SK-N-SH (cell line): ENCODE measurements around the gene DRD2. TPM values are rescaled to one million over a fixed set of nuclear protein-coding genes. Genes with fewer than 3 reads are reported as not detected.

Source experiments
- CHD2 ChIP-seq: fragments of 150-350 bp; IDR thresholded peaks from 2 replicates; pipeline ENCODE4 v1.6.1; 2018; ENCODE audit warnings: low read length; ENCODE audit not compliant: partially characterized antibody
- EP300 ChIP-seq, 2 experiments: IDR thresholded peaks; 2 replicates each; pipeline versions ENCODE4 v1.4.0 to v1.6.1; 2012; ENCODE audit warnings: borderline replicate concordance in 1 of 2, low read depth in 1 of 2, low read length in 1 of 2
- FOXM1 ChIP-seq: IDR thresholded peaks from 2 replicates; pipeline ENCODE4 v1.4.0; 2012; ENCODE audit warnings: low read depth, mild to moderate bottlenecking
- IRF3 ChIP-seq: fragments of 150-350 bp; IDR thresholded peaks from 2 replicates; pipeline ENCODE4 v1.6.1; 2016; ENCODE audit warnings: mild to moderate bottlenecking, low read depth, low read length
- JUND ChIP-seq: IDR thresholded peaks from 2 replicates; pipeline ENCODE4 v1.4.0; 2012
- MAX ChIP-seq: IDR thresholded peaks from 2 replicates; pipeline ENCODE4 v1.4.0; 2012; ENCODE audit warnings: low read depth
- MXI1 ChIP-seq: IDR thresholded peaks from 2 replicates; pipeline ENCODE4 v1.6.1; 2012; ENCODE audit warnings: mild to moderate bottlenecking, low read depth, low read length, improper control_type of control experiment
- NFIC ChIP-seq: IDR thresholded peaks from 2 replicates; pipeline ENCODE4 v1.4.0; 2012; ENCODE audit warnings: borderline replicate concordance
- RFX5 ChIP-seq: IDR thresholded peaks from 2 replicates; pipeline ENCODE4 v1.6.1; 2012; ENCODE audit warnings: mild to moderate bottlenecking, improper control_type of control experiment, low read length
- SMC3 ChIP-seq: IDR thresholded peaks from 2 replicates; pipeline ENCODE4 v1.6.1; 2012; ENCODE audit warnings: low read depth, low read length, improper control_type of control experiment
- TAF1 ChIP-seq: IDR thresholded peaks from 2 replicates; pipeline ENCODE4 v1.6.1; 2012; ENCODE audit warnings: low read depth, mild to moderate bottlenecking, low read length, moderate library complexity, borderline replicate concordance
- YY1 ChIP-seq: IDR thresholded peaks from 2 replicates; pipeline ENCODE4 v1.4.0; 2012; ENCODE audit warnings: low read depth, mild to moderate bottlenecking
- polyA plus RNA-seq, 3 experiments: library from polyadenylated mRNA; depleted of rRNA; stranded (reverse); fragments of >200 nt; gene quantifications; 2 replicates each; pipeline ENCODE4 v1.2.3, GENCODE V29; 2012
- TF ChIP-seq, protein P1 (sequence below): fragments of 200-600 bp; sonication (generic); IDR thresholded peaks from 2 replicates; pipeline ENCODE4 v1.6.1; 2017; ENCODE audit warnings: antibody characterized with exemption, mild to moderate bottlenecking, moderate library complexity
- TF ChIP-seq, protein P2 (sequence below): IDR thresholded peaks from 2 replicates; pipeline ENCODE4; 2012
- TF ChIP-seq, protein P3 (sequence below): IDR thresholded peaks from 2 replicates; pipeline ENCODE4 v1.6.1; 2012; ENCODE audit warnings: mild to moderate bottlenecking, low read depth, low read length, moderate library complexity

DRD2 gene
- polyA plus RNA-seq, 1 of the 3 experiments (the other 2 are of a cell fraction), result 0.10 TPM

- TF ChIP-seq FOXM1, result no peak
- no peak for TF ChIP-seq RFX5
- TF ChIP-seq, protein P1, sequence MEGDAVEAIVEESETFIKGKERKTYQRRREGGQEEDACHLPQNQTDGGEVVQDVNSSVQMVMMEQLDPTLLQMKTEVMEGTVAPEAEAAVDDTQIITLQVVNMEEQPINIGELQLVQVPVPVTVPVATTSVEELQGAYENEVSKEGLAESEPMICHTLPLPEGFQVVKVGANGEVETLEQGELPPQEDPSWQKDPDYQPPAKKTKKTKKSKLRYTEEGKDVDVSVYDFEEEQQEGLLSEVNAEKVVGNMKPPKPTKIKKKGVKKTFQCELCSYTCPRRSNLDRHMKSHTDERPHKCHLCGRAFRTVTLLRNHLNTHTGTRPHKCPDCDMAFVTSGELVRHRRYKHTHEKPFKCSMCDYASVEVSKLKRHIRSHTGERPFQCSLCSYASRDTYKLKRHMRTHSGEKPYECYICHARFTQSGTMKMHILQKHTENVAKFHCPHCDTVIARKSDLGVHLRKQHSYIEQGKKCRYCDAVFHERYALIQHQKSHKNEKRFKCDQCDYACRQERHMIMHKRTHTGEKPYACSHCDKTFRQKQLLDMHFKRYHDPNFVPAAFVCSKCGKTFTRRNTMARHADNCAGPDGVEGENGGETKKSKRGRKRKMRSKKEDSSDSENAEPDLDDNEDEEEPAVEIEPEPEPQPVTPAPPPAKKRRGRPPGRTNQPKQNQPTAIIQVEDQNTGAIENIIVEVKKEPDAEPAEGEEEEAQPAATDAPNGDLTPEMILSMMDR, result no peak
- peak; percentile 4; the same call in 1 of the 2 replicates for TF ChIP-seq JUND
- TF ChIP-seq IRF3, result no peak
- no peak for TF ChIP-seq CHD2
- no peak for TF ChIP-seq YY1
- TF ChIP-seq EP300 (IDR thresholded peaks at IDR 0.05; ENCODE audit: borderline replicate concordance in 1 of 2, low read depth in 1 of 2, low read length in 1 of 2), result no peak
- no peak for TF ChIP-seq TAF1
- peak; percentile 11; the same call in 1 of the 2 replicates for TF ChIP-seq NFIC
- TF ChIP-seq MXI1, result no peak
- TF ChIP-seq MAX, result no peak
- TF ChIP-seq, protein P2, sequence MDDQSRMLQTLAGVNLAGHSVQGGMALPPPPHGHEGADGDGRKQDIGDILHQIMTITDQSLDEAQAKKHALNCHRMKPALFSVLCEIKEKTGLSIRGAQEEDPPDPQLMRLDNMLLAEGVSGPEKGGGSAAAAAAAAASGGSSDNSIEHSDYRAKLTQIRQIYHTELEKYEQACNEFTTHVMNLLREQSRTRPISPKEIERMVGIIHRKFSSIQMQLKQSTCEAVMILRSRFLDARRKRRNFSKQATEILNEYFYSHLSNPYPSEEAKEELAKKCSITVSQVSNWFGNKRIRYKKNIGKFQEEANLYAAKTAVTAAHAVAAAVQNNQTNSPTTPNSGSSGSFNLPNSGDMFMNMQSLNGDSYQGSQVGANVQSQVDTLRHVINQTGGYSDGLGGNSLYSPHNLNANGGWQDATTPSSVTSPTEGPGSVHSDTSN, result no peak; the same call in 1 of the 2 replicates
- TF ChIP-seq, protein P3, sequence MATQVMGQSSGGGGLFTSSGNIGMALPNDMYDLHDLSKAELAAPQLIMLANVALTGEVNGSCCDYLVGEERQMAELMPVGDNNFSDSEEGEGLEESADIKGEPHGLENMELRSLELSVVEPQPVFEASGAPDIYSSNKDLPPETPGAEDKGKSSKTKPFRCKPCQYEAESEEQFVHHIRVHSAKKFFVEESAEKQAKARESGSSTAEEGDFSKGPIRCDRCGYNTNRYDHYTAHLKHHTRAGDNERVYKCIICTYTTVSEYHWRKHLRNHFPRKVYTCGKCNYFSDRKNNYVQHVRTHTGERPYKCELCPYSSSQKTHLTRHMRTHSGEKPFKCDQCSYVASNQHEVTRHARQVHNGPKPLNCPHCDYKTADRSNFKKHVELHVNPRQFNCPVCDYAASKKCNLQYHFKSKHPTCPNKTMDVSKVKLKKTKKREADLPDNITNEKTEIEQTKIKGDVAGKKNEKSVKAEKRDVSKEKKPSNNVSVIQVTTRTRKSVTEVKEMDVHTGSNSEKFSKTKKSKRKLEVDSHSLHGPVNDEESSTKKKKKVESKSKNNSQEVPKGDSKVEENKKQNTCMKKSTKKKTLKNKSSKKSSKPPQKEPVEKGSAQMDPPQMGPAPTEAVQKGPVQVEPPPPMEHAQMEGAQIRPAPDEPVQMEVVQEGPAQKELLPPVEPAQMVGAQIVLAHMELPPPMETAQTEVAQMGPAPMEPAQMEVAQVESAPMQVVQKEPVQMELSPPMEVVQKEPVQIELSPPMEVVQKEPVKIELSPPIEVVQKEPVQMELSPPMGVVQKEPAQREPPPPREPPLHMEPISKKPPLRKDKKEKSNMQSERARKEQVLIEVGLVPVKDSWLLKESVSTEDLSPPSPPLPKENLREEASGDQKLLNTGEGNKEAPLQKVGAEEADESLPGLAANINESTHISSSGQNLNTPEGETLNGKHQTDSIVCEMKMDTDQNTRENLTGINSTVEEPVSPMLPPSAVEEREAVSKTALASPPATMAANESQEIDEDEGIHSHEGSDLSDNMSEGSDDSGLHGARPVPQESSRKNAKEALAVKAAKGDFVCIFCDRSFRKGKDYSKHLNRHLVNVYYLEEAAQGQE, result no peak
- TF ChIP-seq SMC3, result no peak
These were observed 30.6 kb upstream of the DRD2 start (continued) for GRCh38 chr11:113505541-113506375.
